GM18909 (cell line): ENCODE measurements around the gene TEX38.
"Not testable (repeated sequence)": the region's sequence is repeated elsewhere in the genome, so short reads cannot be mapped to it uniquely, and the experiment has no call there.

Source experiments
- ATAC-seq: cut with Tn5 transposase; IDR thresholded peaks from one replicate; pipeline ENCODE4 v1.9.1; 2021; ENCODE audit warnings: mild to moderate bottlenecking; ENCODE audit not compliant: unreplicated experiment, poor library complexity

The TEX38 gene

DNA sequence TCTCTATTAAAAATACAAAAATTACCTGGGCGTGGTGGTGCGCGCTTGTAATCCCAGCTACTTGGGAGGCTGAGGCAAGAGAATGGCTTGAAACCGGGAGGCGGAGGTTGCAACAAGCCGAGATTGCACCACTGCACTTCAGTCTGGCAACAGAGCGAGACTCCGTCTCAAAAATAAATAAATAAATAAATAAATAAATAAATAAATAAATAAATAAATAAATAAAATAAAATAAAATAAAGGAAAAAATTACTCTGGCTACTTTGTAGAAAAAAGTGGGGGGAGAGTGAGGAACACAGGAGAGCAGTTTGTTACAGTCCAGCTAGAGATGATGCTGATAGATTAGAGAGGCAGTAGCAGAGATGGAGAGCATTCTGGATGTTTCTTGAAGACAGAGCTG, 48.7 kb downstream of the TEX38 start:
- ATAC-seq, result not testable (repeated sequence)

GRCh38 chr1:46721204-46721603, 49.5 kb downstream of the TEX38 start:
- ATAC-seq, result no peak

GRCh38 chr1:46721686-46722205, 50.1 kb downstream of the TEX38 start:
- no peak for ATAC-seq
